ENCODE data around the gene CDH24. TPM values are rescaled to one million over a fixed set of nuclear protein-coding genes. Genes with fewer than 3 reads are reported as not detected.

CDH24 gene
- total and polyA plus RNA-seq, 2 of the 13 experiments (the other 11 are each of a cell fraction or from before 2014, with no cell fraction given): 0.69 to 0.99 TPM

DNA sequence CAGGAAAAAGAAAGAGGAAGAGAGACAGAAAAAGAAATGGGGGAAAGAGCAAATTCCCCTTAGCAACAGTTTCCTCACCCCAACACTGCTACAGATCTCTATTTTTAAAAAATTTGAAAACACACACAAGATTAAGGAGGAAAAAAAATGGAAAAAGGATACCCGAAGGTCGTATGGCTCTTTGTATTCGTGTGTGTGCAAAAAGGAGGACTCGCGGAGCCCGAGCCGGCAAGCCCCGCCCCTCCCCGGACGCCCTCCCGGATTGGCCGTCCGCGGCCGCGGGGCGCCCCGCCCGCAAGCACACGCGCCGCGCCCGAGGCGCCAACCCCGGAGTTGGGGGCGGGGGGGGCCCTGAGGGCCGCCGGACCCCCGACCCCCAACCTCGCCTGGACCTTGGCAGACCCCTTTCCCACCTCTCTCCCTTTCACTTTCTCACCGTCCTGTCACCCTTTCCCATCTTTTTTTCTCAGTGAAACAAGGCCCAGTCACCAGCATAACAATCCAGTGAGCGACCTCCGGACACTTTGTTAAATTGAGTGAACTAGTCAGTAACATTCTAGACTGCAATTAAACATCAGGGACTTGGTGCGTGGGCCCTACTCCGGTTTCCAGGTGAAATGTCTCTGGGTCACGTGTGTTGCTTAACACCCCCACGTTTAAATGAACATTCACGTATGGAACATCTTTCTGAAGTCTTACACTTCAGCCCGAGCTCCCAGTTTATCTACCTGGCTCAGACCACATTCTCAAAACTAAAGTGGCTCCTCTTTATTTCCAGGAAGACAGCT, 47.2 kb downstream of the CDH24 start, which contains the start of gene C14orf93 (continued):
- TF ChIP-seq HMG20B (CRISPR knock-in tag; conservative IDR thresholded peaks at IDR 0.05) (no peak), MAFG (CRISPR knock-in tag; IDR thresholded peaks at IDR 0.05) (no peak), ZBTB1 (CRISPR knock-in tag; IDR thresholded peaks at IDR 0.05; ENCODE audit: borderline replicate concordance) (no peak), SPEN (CRISPR knock-in tag; IDR thresholded peaks at IDR 0.05; ENCODE audit: low read depth) (peak; percentile 54; the same call in 1 of the 2 replicates), KAT2B (IDR thresholded peaks at IDR 0.05; ENCODE audit: borderline replicate concordance, low read depth, low read length) (peak; percentile 21; the same call in 1 of the 2 replicates), HNRNPK (IDR thresholded peaks at IDR 0.05; ENCODE audit: low read depth, low read length, poor library complexity, severe bottlenecking) (peak; percentile 74), CREM (IDR thresholded peaks at IDR 0.05) (no peak), CREM (CRISPR knock-in tag; IDR thresholded peaks at IDR 0.05) (no peak), ZIK1 (CRISPR knock-in tag; IDR thresholded peaks at IDR 0.05; ENCODE audit: borderline replicate concordance, low read depth) (no peak), ZNF121 (CRISPR knock-in tag; IDR thresholded peaks at IDR 0.05) (no peak), ZNF777 (CRISPR knock-in tag; IDR thresholded peaks at IDR 0.05) (peak; percentile 41; the same call in 1 of the 2 replicates), ZBTB7A (CRISPR knock-in tag; IDR thresholded peaks at IDR 0.05) (peak; percentile 92), ZNF790 (CRISPR knock-in tag; IDR thresholded peaks at IDR 0.05; ENCODE audit: borderline replicate concordance) (no peak; the same call in 1 of the 2 replicates), AGO2 (optimal IDR thresholded peaks at IDR 0.05; ENCODE audit: low read depth, low read length) (peak; percentile 36), ZNF619 (CRISPR knock-in tag; IDR thresholded peaks at IDR 0.05) (no peak), HOXA7 (CRISPR knock-in tag; IDR thresholded peaks at IDR 0.05) (no peak), ZNF546 (CRISPR knock-in tag; conservative IDR thresholded peaks at IDR 0.05) (0 out of 2 replicates have a peak, but pooled peaks have one; percentile 40)
- TF ChIP-seq, protein P1, sequence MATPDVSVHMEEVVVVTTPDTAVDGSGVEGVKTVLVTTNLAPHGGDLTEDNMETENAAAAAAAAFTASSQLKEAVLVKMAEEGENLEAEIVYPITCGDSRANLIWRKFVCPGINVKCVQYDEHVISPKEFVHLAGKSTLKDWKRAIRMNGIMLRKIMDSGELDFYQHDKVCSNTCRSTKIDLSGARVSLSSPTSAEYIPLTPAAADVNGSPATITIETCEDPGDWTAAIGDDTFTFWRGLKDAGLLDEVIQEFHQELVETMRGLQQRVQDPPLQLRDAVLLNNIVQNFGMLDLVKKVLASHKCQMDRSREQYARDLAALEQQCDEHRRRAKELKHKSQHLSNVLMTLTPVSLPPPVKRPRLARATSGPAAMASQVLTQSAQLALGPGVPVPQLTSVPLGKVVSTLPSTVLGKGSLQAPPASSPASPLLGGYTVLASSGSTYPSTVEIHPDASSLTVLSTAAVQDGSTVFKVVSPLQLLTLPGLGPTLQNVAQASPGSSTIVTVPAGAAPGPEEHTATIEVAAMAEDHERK (CRISPR knock-in tag; IDR thresholded peaks at IDR 0.05; ENCODE audit: low read depth): no peak
- TF ChIP-seq, protein P2, sequence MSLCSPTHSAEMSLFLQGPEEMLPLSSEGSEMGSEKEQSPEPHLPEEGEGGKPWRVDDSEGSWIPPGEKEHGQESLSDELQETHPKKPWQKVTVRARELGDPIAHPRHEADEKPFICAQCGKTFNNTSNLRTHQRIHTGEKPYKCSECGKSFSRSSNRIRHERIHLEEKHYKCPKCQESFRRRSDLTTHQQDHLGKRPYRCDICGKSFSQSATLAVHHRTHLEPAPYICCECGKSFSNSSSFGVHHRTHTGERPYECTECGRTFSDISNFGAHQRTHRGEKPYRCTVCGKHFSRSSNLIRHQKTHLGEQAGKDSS (CRISPR knock-in tag; IDR thresholded peaks at IDR 0.05; ENCODE audit: borderline replicate concordance, low read depth): 0 out of 2 replicates have a peak, but pooled peaks have one; percentile 33
- TF ChIP-seq, protein P3, sequence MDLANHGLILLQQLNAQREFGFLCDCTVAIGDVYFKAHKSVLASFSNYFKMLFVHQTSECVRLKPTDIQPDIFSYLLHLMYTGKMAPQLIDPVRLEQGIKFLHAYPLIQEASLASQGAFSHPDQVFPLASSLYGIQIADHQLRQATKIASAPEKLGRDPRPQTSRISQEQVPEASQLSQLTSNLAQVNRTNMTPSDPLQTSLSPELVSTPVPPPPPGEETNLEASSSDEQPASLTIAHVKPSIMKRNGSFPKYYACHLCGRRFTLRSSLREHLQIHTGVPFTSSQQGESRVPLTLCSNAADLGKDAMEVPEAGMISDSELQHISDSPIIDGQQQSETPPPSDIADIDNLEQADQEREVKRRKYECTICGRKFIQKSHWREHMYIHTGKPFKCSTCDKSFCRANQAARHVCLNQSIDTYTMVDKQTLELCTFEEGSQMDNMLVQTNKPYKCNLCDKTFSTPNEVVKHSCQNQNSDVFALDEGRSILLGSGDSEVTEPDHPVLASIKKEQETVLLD (CRISPR knock-in tag; IDR thresholded peaks at IDR 0.05; ENCODE audit: low read depth): no peak
- TF ChIP-seq, protein P4, sequence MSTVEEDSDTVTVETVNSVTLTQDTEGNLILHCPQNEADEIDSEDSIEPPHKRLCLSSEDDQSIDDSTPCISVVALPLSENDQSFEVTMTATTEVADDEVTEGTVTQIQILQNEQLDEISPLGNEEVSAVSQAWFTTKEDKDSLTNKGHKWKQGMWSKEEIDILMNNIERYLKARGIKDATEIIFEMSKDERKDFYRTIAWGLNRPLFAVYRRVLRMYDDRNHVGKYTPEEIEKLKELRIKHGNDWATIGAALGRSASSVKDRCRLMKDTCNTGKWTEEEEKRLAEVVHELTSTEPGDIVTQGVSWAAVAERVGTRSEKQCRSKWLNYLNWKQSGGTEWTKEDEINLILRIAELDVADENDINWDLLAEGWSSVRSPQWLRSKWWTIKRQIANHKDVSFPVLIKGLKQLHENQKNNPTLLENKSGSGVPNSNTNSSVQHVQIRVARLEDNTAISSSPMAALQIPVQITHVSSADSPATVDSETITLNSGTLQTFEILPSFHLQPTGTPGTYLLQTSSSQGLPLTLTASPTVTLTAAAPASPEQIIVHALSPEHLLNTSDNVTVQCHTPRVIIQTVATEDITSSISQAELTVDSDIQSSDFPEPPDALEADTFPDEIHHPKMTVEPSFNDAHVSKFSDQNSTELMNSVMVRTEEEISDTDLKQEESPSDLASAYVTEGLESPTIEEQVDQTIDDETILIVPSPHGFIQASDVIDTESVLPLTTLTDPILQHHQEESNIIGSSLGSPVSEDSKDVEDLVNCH (CRISPR knock-in tag; IDR thresholded peaks at IDR 0.05): no peak
- TF ChIP-seq, protein P5, sequence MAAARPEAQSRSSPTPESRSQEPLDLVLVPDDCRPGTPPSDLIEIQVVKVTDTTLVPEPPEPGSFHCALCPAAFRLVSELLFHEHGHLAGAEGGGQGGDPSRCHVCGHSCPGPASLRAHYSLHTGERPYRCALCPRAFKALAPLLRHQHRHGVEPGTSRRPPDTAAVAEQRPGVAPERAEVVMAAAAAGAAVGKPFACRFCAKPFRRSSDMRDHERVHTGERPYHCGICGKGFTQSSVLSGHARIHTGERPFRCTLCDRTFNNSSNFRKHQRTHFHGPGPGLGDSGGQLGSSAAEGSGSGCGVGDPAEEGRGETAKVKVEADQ (CRISPR knock-in tag; IDR thresholded peaks at IDR 0.05; ENCODE audit: borderline replicate concordance): peak; percentile 75
